Activated CD4-positive, alpha-beta T cell treated with anti-CD3 and anti-CD28 coated beads for 48 hours (primary cell): Measurements from ENCODE around the gene DISP3.

ENCODE experiments used
- DNase-seq: peaks from one replicate; pipeline ENCODE4 v3.0.0-alpha.2; 2020

Gene DISP3

GRCh38 chr1:11458811-11459275 lies 20.1 kb upstream of the DISP3 start:
- DNase-seq = no peak

GRCh38 chr1:11461531-11462137 lies 17.3 kb upstream of the DISP3 start:
- DNase-seq = no peak

- DNase-seq = no peak
Observed at GRCh38 chr1:11462224-11462923, 16.6 kb upstream of the DISP3 start.

- DNase-seq = no peak
Observed at GRCh38 chr1:11463177-11463576, 15.8 kb upstream of the DISP3 start.

- no peak for DNase-seq
Observed at GRCh38 chr1:11465307-11465706, 13.6 kb upstream of the DISP3 start.

- DNase-seq = no peak
Observed at GRCh38 chr1:11466416-11466815, 12.5 kb upstream of the DISP3 start.

GRCh38 chr1:11468878-11469277 lies 10.1 kb upstream of the DISP3 start:
- DNase-seq = no peak

- DNase-seq = no peak
Observed at GRCh38 chr1:11470912-11471311, 8.0 kb upstream of the DISP3 start.

- DNase-seq = no peak
Observed at GRCh38 chr1:11471473-11471872, 7.5 kb upstream of the DISP3 start.

GRCh38 chr1:11472284-11472683 lies 6.7 kb upstream of the DISP3 start:
- no peak for DNase-seq

DNA sequence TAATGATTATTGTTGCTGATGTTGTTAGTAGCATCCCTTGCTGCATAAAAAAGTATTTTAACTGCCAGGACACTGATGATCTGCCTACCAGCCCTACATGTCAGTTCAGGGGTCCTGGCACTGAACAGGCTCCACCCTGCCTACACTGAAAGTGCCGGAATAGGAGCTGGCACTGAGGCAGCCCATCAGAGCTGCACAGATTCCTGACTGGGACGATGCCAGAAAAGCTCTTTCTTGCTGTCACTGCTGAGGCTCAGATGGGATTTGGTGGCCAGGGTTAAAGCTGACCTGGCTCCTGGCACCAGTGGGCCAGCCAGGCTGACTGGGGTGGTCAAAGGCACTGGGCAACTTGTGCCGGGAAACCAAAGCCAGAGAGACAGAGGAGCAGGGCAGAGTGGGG lies 6.2 kb upstream of the DISP3 start:
- no peak for DNase-seq

DNA sequence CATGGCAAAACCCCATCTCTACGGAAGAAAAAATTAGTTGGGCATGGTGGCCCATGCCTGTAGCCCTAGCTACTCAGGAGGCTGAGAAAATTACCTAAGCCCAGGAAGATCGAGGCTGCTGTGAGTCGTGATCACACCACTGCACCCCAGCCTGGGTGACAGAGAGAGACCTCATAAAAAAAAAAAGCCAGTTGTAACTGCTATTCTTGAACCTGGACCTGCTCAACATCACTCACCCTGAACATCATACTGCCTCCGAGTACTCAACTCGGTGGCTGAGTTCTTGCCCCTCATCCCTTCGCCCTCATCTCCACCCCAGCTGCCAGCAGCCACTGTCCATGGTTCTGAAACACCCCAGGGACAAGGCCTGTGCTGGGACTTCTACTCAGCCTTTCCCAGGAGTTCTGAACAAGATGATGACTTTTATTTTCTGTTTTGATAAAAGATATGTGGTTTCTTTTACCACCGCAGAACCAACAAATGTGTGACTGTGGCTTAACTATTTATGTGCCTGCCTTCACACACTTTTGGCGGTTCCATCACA lies 5.4 kb upstream of the DISP3 start:
- peak; percentile 41 for DNase-seq

GRCh38 chr1:11474826-11475225 lies 4.1 kb upstream of the DISP3 start:
- DNase-seq = no peak

GRCh38 chr1:11475748-11476147 lies 3.2 kb upstream of the DISP3 start:
- DNase-seq = no peak

DNA sequence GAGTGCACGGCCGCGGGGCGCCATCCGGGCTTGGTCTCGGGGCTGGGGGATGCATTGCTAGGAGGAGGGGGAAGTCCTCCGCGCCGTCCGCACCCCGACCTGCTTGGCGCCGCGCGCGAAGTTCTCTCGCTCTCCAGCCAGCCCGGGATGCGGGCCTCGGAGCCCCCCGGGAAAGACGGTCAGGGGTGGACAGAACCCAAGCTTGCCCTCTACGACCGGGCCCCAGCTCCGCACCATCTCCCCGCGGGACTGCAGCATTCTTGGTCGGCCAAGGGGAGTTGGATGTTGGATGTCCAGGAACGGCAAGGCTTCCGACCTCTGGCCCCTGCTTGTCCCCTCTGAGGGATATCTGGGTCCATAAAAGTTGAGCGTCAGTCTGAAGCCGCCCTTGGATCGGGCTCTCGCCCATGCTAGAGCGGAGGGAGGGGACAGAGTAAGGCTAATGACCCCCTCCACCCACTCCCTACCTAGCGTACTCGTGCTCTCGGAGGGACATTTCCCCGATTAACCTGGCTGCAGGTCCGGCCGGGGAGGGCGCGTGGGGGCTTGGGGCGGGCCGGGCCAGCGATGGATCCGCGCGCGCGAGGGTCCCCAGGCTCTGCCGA lies 522 bp downstream of the DISP3 start:
- DNase-seq = no peak

GRCh38 chr1:11481019-11481418 lies 2.1 kb downstream of the DISP3 start:
- no peak for DNase-seq

GRCh38 chr1:11482198-11482597 lies 3.2 kb downstream of the DISP3 start:
- DNase-seq = no peak

DNA sequence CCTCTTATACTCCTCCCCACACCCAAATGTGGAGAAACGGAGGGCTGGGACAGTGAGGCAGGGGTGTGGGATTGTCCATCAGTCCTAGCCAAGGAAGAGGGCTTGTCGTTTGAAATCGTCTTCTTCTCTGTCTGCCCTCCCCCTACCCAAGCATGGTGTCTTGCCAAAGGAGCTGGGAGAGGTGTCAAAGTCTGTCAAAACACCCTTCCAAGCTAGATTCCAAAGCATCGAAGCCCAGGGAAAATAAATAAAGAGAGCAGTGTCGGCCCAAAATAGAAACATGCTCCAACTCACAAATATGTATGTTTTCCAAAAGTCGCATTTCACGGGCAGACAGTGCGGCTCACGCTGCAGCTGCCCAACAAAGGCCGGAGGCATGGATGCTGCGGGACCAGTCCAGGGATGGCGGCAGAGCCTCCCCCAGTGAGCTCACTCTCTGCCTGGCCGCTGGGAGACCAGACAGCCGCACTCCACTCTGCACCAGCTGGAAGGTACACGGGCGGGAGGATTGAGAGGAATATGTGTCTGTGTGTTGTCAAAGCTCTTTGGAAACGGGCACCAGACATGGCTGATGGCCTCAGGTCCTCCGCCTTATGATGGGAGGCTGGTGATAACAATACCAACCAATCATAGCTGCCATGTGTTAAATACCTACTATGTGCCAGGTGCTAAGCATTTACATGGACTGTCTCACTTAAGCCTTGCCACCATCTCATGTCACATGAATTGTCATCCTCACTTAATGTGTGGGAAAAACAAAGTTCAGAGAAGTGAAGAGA lies 3.9 kb downstream of the DISP3 start:
- no peak for DNase-seq

DNA sequence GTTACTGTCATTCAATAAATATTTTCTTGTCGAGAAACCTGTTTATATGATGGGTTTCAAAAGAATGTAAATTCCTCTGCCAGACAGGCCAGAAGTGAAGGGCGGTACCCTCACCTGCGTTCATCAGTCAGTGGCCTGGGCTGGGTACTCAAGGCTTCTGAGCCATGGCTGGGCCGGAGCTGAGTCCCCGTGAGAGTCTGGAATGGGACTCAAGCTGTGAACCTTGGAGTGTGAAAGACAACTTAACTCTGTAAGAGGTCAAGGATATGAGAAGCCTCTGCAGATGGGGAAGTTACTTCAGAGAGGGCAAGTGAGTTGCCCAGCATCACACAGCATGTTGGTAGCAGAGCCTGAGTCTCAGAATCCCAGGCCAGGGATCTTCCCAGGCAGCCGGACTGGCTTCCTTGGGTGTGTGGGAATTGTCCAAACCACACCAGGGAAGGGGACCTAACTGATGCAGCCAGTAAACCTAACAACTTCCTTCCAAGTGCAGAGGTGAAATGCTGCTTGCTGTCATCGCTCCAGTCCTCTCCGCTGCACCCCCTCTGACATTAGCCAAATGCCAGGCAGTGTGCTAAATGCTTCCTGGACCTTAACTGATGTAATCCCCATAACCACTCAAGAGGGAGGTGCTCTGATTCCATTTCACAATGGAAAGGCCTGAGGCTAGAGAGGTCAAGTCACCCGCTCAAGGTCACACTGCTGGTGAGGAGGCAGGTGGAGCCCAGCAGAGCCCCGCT lies 4.8 kb downstream of the DISP3 start:
- no peak for DNase-seq

- no peak for DNase-seq
Observed at GRCh38 chr1:11484321-11484655, 5.3 kb downstream of the DISP3 start.

DNA sequence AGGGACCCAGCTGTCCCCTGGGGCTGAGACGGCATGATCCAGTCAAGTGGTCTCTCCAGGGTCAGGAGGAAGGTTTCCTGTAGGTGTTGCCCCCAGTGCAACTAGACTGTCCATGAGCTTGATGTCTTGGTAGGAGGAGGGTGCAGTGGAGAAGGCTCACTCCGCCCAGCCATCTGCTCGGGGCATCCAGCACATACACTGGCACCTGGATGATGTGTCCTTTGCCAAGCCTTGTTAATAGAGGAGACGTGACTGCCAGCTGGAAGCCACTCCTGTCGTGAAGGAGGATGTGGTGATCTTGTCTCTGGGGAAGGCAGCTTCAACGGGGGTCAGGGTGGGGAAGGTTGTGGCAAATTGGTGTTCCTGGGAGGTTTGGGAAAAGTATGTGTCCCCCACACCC lies 6.2 kb downstream of the DISP3 start:
- DNase-seq = no peak

GRCh38 chr1:11486231-11487009 lies 7.5 kb downstream of the DISP3 start:
- DNase-seq = no peak
